Measurements from ENCODE around the gene AIPL1.

- TF ChIP-seq CTCF (IDR thresholded peaks at IDR 0.05; ENCODE audit: low read length) (no peak), EZH2 (IDR thresholded peaks at IDR 0.05; ENCODE audit: borderline replicate concordance, low read length) (no peak)
These were observed 47.1 kb downstream of the AIPL1 start for GRCh38 chr17:6387858-6388257.

Measured in OCI-LY1 (cell line).